GM21825 (cell line): ENCODE data around the gene TXNRD1.

Experiments
- ATAC-seq: cut with Tn5 transposase; IDR thresholded peaks from one replicate; pipeline ENCODE4 v1.9.1; 2021; ENCODE audit warnings: mild to moderate bottlenecking, moderate library complexity; ENCODE audit not compliant: unreplicated experiment

The TXNRD1 gene

DNA sequence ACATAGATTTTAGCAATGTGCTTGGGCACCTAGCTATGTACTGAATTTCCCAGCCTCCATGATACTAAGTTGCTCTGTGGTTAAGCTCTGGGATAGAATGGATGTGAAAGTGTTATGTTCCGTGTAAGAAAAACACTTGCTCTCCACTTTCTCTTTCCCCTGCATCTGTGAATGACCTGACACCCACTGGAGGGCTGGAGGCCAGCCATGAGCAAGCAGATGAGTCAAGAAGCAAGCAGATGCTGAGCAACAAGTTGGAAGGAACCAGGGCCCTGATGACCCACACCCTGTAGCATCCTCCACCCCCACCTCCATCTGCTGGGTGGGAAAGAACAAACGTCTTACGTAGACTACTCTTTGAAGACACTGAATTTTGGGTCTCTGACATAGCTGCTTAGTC, 144.6 kb downstream of the TXNRD1 start:
- ATAC-seq = no peak

DNA sequence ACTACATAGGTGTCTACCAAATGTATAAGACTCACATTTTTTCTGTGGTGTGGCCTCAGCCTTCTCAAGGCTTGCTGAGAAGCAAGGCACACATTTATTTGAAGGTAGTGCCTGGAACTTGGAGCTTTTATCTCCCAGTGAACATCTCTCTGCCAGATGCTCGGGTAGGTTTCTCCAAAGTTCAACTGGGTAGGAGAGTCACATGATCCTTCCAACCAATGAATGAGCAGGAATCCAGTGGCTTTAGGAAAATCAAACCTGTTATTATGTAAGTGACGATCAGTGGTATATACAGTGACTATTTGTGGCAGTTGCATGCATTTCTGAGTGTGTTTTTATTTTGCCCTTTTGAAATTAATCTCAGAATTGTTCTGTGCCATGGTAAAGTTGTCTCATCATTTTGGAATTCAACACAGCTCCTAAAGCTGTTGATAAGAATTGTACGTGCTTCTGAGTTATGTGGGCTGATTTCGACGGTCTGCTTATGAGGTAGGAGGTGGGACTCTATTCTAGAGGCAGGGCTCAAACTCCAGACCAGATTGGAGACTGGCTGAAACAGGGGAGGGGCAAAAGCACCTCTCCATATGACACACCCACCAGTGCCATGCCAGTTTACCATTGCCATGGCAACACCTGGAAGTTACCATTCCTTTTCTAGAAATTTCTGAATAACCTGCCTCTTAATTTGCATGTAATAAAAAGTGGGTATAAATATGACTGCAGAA, 145.6 kb downstream of the TXNRD1 start:
- no peak for ATAC-seq

GRCh38 chr12:104365921-104366410, 150.4 kb downstream of the TXNRD1 start:
- ATAC-seq = no peak

GRCh38 chr12:104369708-104370107, 154.1 kb downstream of the TXNRD1 start:
- ATAC-seq = no peak

GRCh38 chr12:104371043-104371870, 155.7 kb downstream of the TXNRD1 start:
- no peak for ATAC-seq

GRCh38 chr12:104372061-104372720, 156.6 kb downstream of the TXNRD1 start:
- no peak for ATAC-seq

- ATAC-seq = no peak
Measured at GRCh38 chr12:104372721-104373335, 157.2 kb downstream of the TXNRD1 start.

DNA sequence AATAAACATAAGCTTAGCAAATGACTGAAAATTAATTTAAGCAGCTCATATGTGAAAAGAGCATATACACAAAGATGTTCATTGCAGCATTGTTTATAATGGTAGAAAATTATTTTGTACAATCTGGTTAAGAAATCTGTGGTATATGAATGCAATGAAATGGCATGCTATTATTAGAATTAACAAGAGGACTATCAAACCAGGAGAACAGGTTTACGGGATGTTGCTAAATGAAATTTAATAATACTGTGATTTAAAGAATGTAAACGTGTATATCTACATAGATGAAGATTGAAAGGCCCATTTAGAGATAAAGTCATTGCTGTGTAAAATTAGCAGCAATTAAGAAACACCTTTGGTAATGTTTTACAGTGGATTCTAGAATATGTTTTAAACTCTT, 158.5 kb downstream of the TXNRD1 start:
- ATAC-seq = no peak

GRCh38 chr12:104374806-104375205, 159.2 kb downstream of the TXNRD1 start:
- ATAC-seq = no peak

DNA sequence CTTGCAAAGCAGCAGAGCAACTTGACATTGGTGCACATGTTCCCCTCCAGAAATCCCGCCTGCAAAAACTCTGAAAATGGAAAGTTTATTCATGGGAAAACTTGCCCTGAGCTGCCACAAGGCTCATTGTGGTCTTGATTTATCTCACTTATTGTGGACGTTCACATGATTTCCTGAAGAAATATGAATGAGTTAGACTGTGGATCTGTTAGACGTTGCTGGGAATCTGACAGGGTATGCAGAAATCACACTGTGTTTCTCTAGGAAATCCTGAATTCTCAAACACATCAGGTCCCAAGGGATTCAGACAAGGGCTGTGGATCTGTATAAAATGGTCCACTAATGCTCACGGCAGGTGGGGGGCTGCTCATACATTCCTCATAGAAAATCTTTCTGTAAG, 160.2 kb downstream of the TXNRD1 start:
- ATAC-seq = no peak

DNA sequence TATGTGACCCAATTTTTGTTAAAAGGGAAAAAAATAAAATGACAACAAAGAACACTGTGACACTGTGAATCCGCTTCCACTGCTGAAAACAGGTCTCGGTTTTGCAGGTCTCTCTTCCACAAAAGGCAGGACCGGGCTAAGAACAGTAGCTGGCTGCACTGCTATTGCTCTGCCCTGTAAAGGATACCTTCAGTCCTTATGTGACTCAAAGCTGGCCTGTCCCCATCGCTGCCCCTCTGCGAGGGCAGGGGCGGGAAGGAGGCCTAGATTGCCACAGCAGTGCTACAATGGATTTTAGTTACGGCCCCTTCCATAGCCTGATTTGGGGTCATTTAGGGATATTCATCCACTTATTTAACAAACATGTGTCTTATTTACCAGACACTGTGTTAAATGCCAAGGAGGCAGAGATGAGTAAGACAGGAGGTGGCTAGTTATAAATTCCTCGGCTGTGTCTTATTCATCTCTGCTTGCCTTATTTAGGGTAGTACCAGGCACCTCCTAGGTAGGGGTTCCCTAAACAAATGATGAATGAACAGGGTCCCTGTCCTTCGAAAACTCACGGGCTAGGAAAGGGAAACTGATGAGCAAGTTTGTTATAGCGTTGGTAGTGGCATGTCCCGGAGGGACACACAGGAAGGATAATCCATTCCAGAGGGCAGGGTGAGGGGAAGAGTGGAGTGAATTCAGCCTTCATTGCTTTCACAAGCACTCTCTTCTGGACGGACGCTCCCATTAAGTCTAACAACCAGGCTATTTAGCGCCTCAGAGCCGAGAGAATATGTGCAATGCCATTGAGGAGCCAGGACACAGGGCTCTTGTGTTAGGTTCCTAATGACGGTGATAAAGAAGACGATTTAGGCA, 161.3 kb downstream of the TXNRD1 start:
- ATAC-seq = no peak

GRCh38 chr12:104377514-104377812, 161.9 kb downstream of the TXNRD1 start:
- ATAC-seq = no peak

GRCh38 chr12:104378427-104378826, 162.8 kb downstream of the TXNRD1 start:
- ATAC-seq = no peak

GRCh38 chr12:104381341-104381730, 165.8 kb downstream of the TXNRD1 start:
- no peak for ATAC-seq

- no peak for ATAC-seq
Measured at GRCh38 chr12:104381731-104382480, 166.3 kb downstream of the TXNRD1 start.

DNA sequence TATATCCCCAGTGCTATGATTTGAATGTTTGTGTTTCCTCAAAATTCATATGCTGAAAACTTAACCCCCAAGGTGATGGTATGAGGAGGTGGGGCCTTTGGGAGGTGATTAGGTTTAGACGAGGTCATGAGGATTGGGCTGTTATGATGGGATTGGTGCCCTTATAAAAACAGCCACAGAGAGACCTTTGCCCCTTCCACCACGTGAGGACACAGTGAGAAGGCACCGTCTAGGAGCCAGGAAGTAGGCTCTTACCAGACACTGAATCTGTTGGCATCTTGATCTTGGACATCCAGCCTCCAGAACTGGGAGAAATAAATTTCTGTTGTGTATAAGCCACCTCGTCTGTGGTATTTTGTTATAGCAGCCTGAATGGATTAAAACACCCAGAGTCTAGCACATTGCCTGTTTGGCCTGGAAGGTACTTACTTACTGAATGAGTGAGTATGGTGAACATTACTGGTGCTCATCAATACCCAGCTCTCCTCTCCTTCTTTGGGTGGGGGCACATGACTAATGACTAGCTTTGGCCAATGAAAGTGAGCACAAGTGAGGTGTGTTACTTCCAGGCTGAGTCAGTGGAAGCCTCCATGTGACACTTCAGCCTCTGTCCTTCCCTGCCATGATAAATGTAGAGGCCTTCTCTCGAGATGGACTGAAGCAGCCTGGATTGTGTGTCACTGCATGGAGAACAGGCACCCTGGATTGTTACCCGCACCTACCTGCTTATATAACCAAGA, 168.7 kb downstream of the TXNRD1 start:
- ATAC-seq = no peak

DNA sequence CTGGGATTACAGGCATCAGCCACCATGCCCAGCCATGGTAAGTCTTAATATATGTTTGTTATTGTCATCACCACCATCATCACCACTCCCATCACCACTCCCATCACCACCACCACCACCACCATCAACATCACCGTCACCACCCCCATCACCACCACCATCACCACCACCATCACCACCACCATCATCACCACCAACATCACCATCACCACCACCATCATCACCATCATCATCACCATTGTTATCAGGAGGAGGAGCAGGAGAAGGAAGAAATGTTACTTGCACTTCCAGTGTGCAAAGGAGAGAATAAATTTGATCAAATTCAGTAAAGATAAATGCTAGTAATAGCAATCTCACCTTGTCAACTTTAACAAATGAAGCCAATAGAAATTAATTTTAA, 169.9 kb downstream of the TXNRD1 start:
- no peak for ATAC-seq

- no peak for ATAC-seq
Measured at GRCh38 chr12:104386461-104386860, 170.9 kb downstream of the TXNRD1 start.

DNA sequence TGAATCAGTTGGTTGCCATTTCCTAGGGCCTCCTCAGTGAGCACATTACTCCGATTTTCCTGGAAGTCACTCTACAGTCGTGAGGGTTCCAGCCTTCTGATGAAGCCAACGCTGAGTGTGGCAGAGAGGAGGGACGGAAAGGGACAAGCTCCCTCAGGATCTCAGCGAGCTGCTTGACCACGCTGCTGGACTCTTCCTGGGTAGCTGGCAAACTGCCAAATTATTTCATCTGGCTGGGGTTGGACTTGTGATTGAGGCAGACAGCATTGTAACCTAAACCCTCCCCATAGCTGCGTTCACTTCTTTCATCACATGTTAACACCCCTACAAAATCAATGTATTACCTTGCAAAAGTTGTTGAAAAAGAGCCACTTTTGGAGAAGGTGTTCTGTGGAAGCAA, 171.6 kb downstream of the TXNRD1 start:
- ATAC-seq = no peak
